Endodermal cell (in vitro differentiated cells): ENCODE measurements around the gene RAVER2. TPM values are rescaled to one million over a fixed set of nuclear protein-coding genes. Genes with fewer than 3 reads are reported as not detected.

Source experiments
- DNase-seq: peaks from one replicate; pipeline ENCODE4 v3.0.0-alpha.2; 2017
- H3K27ac ChIP-seq: 2 replicates; pipeline ENCODE4 v1.5.1; 2013; ENCODE audit warnings: mild to moderate bottlenecking, low read depth, low read length, moderate library complexity
- H3K27me3 ChIP-seq: 2 replicates; pipeline ENCODE4 v1.6.1; 2013; ENCODE audit warnings: mild to moderate bottlenecking, low read length, moderate library complexity; ENCODE audit not compliant: insufficient read depth, control insufficient read depth, poor library complexity, severe bottlenecking
- H3K36me3 ChIP-seq: 2 replicates; pipeline ENCODE4 v1.7.0; 2013; ENCODE audit warnings: mild to moderate bottlenecking, low read length, moderate library complexity; ENCODE audit not compliant: control insufficient read depth, insufficient read depth
- H3K4me1 ChIP-seq: one replicate; pipeline ENCODE4 v1.7.0; 2013; ENCODE audit warnings: low read length; ENCODE audit not compliant: control insufficient read depth, insufficient read depth
- H3K4me3 ChIP-seq: 2 replicates; pipeline ENCODE4 v1.5.1; 2013; ENCODE audit warnings: mild to moderate bottlenecking, low read length, moderate library complexity
- H3K9ac ChIP-seq: 2 replicates; pipeline ENCODE4 v1.6.1; 2013; ENCODE audit warnings: mild to moderate bottlenecking, low read length, moderate library complexity; ENCODE audit not compliant: poor library complexity, severe bottlenecking; ENCODE audit errors: extremely low read depth
- H3K9me3 ChIP-seq: 2 replicates; pipeline ENCODE4 v1.6.1; 2013; ENCODE audit warnings: mild to moderate bottlenecking, low read length, moderate library complexity; ENCODE audit not compliant: control insufficient read depth
- H3K27ac Mint-ChIP-seq: 2 replicates; pipeline ENCODE4 v1.8.0; 2020; ENCODE audit warnings: mixed read lengths
- H3K27me3 Mint-ChIP-seq: 2 replicates; pipeline ENCODE4 v1.8.0; 2021; ENCODE audit warnings: mild to moderate bottlenecking, mixed read lengths; ENCODE audit not compliant: insufficient read depth
- H3K36me3 Mint-ChIP-seq: 2 replicates; pipeline ENCODE4 v1.8.0; 2020; ENCODE audit warnings: low read depth, mixed read lengths
- H3K4me1 Mint-ChIP-seq: 2 replicates; pipeline ENCODE4 v1.8.0; 2020; ENCODE audit warnings: mixed read lengths
- H3K4me3 Mint-ChIP-seq: 2 replicates; pipeline ENCODE4 v1.8.0; 2020; ENCODE audit warnings: mild to moderate bottlenecking, moderate library complexity, mixed read lengths
- H3K9me3 Mint-ChIP-seq: 2 replicates; pipeline ENCODE4 v1.8.0; 2020; ENCODE audit warnings: mild to moderate bottlenecking, mixed read lengths
- CTCF ChIP-seq: fragments of 200-600 bp; sonication (generic); conservative IDR thresholded peaks from 2 replicates; pipeline ENCODE4 v1.5.0; 2021; ENCODE audit warnings: antibody characterized with exemption, mild to moderate bottlenecking
- WGBS, 2 experiments: methylation state at CpG; one replicate each; pipeline versions ENCODE4 v1.1.5 to v1.1.7; 2013; ENCODE audit warnings: missing lambda C conversion rate in 2 of 2, mixed read lengths in 1 of 2; ENCODE audit not compliant: insufficient coverage in 1 of 2, insufficient read length in 1 of 2; 5-methylcytosine and 5-hydroxymethylcytosine counted together
- total RNA-seq, 2 donors: library from RNA; stranded (reverse); fragmentation: NEBNext Ultra II Directional in 1 of 2; extraction: Animal tissue kit (Norgen Biotek cat#: 25700) in 1 of 2; gene quantifications; 2 replicates in 1 of 2; 3 replicates in 1 of 2; pipeline ENCODE4 v1.2.1, GENCODE V29; 2021

The RAVER2 gene
- total RNA-seq, 2 donors from 2014 or later: 20.3 to 21.8 TPM

GRCh38 chr1:64877151-64877550 is 132.3 kb downstream of the RAVER2 start:
- Histone ChIP-seq H3K9me3 (no peaks in the 10 kb centered on the region), H3K27ac (no peak overlapping the region), H3K36me3 (peaks cover 9% of the 10 kb centered on the region), H3K4me3 (no peak overlapping the region), H3K9ac (no peak overlapping the region), H3K27me3 (no peaks in the 10 kb centered on the region), H3K4me1 (peaks cover 12% of the 10 kb centered on the region)
- H3K9me3 Mint-ChIP-seq: no peaks in the 10 kb centered on the region
- H3K27me3 Mint-ChIP-seq: no peaks in the 10 kb centered on the region
- no peak for DNase-seq
- H3K36me3 Mint-ChIP-seq: peaks cover 14% of the 10 kb centered on the region
- TF ChIP-seq CTCF: no peak
- no peak overlapping the region for H3K27ac Mint-ChIP-seq
- no peak overlapping the region for H3K4me3 Mint-ChIP-seq
- 72 to 92% methylated on average over 2 of the region's 2 CpGs for WGBS, 2 experiments
- H3K4me1 Mint-ChIP-seq: peaks cover 24% of the 10 kb centered on the region

DNA sequence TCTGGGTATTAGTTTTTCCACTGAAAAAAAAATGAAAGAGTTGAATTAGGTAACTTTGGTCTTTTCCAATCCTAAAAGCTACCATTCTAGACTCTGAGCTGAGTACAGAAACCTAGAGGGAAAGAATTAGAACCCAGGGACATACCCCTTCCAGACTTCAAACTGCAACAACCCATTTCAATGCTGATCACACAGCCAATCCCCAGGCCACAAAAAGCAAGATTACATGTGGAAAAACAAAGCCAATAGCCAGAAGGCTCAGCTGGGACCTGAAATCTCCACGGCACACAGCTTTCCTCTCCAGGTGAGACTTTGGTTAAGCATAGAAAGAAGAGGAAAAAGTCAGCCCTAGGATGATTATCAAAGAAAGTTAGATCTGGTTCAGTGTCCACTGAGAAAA is 132.7 kb downstream of the RAVER2 start:
- H3K4me3 ChIP-seq: no peak overlapping the region
- H3K27ac Mint-ChIP-seq: peak overlapping the region; percentile 76
- H3K27me3 ChIP-seq: no peaks in the 10 kb centered on the region
- TF ChIP-seq CTCF: no peak
- no peaks in the 10 kb centered on the region for H3K27me3 Mint-ChIP-seq
- peaks cover 9% of the 10 kb centered on the region for H3K36me3 ChIP-seq
- H3K4me1 Mint-ChIP-seq: peaks cover 28% of the 10 kb centered on the region
- peaks cover 10% of the 10 kb centered on the region for H3K36me3 Mint-ChIP-seq
- H3K4me1 ChIP-seq: peaks cover 17% of the 10 kb centered on the region
- DNase-seq: no peak
- H3K9ac ChIP-seq: no peak overlapping the region
- H3K9me3 Mint-ChIP-seq: no peaks in the 10 kb centered on the region
- WGBS, 2 experiments: 81 to 100% methylated on average over 1 of the region's 1 CpG
- H3K4me3 Mint-ChIP-seq: no peak overlapping the region
- H3K27ac ChIP-seq: no peak overlapping the region
- H3K9me3 ChIP-seq: no peaks in the 10 kb centered on the region

DNA sequence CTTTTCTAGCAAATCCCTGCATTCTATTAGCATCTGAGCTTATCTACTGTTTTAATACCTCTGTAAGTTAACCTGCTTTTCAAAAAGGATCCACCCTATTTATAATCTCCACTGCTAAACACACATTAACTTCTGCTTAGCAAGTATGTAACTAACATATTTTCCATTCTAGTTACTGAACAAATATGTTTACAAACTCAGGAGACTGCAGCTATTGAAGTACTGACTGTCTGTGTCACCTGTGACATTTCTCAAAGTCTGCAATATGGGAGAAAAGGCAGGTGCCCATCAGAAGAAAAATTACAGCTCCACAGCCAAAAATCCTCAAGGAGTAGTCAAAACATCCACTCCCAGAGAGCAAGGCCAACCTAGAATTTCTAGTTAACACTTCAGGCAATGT is 133.2 kb downstream of the RAVER2 start:
- Histone ChIP-seq H3K4me3 (no peak overlapping the region), H3K9me3 (no peaks in the 10 kb centered on the region), H3K9ac (no peak overlapping the region), H3K27me3 (no peaks in the 10 kb centered on the region), H3K4me1 (peaks cover 18% of the 10 kb centered on the region), H3K36me3 (peaks cover 13% of the 10 kb centered on the region), H3K27ac (no peak overlapping the region)
- peaks cover 33% of the 10 kb centered on the region for H3K4me1 Mint-ChIP-seq
- DNase-seq: no peak
- H3K36me3 Mint-ChIP-seq: peaks cover 6% of the 10 kb centered on the region
- no peak for TF ChIP-seq CTCF
- H3K27ac Mint-ChIP-seq: peak overlapping the region; percentile 76
- H3K9me3 Mint-ChIP-seq: no peaks in the 10 kb centered on the region
- H3K4me3 Mint-ChIP-seq: no peak overlapping the region
- no peaks in the 10 kb centered on the region for H3K27me3 Mint-ChIP-seq
